ENCODE results near the gene SULT2B1.

SULT2B1 gene

GRCh38 chr19:48624791-48625723 lies 73.1 kb downstream of the SULT2B1 start:
- no peak for TF ChIP-seq CTCF (IDR thresholded peaks at IDR 0.05; ENCODE audit: low read depth, low read length)
- H3K4me3 ChIP-seq (replicated peaks in 1 of 2; ENCODE audit: low read depth in 2 of 2, low read length in 2 of 2) = peak overlapping the region; percentile 44 to 56
- no peak for DNase-seq (ENCODE audit: low read depth in 2 of 2)

- TF ChIP-seq CTCF (IDR thresholded peaks at IDR 0.05; ENCODE audit: low read depth, low read length) = no peak
- no peak for DNase-seq (ENCODE audit: low read depth in 2 of 2)
- no peak overlapping the region for H3K4me3 ChIP-seq (replicated peaks in 1 of 2; ENCODE audit: low read depth in 2 of 2, low read length in 2 of 2)
These were observed 73.9 kb downstream of the SULT2B1 start for GRCh38 chr19:48625891-48626327.

GRCh38 chr19:48627201-48627864 lies 75.4 kb downstream of the SULT2B1 start:
- TF ChIP-seq CTCF (IDR thresholded peaks at IDR 0.05; ENCODE audit: low read depth, low read length) = no peak

GRCh38 chr19:48627865-48628314 lies 75.9 kb downstream of the SULT2B1 start:
- no peak for DNase-seq (ENCODE audit: low read depth in 2 of 2)
- TF ChIP-seq CTCF (IDR thresholded peaks at IDR 0.05; ENCODE audit: low read depth, low read length) = no peak
- H3K4me3 ChIP-seq (replicated peaks in 1 of 2; ENCODE audit: low read depth in 2 of 2, low read length in 2 of 2) = no peak overlapping the region

More at GRCh38 chr19:48627201-48627864, 75.4 kb downstream of the SULT2B1 start:
- no peak for DNase-seq (ENCODE audit: low read depth in 2 of 2)
- no peak overlapping the region for H3K4me3 ChIP-seq (replicated peaks in 1 of 2; ENCODE audit: low read depth in 2 of 2, low read length in 2 of 2)

GRCh38 chr19:48628486-48629296 lies 76.7 kb downstream of the SULT2B1 start:
- no peak for TF ChIP-seq CTCF (IDR thresholded peaks at IDR 0.05; ENCODE audit: low read depth, low read length)
- no peak for DNase-seq (ENCODE audit: low read depth in 2 of 2)
- H3K4me3 ChIP-seq (replicated peaks in 1 of 2; ENCODE audit: low read depth in 2 of 2, low read length in 2 of 2) = no peak overlapping the region

- no peak for DNase-seq (ENCODE audit: low read depth in 2 of 2)
- no peak for TF ChIP-seq CTCF (IDR thresholded peaks at IDR 0.05; ENCODE audit: low read depth, low read length)
- H3K4me3 ChIP-seq (replicated peaks in 1 of 2; ENCODE audit: low read depth in 2 of 2, low read length in 2 of 2) = no peak overlapping the region
These were observed 77.3 kb downstream of the SULT2B1 start for GRCh38 chr19:48629297-48629598.
